ENCODE results near the gene TMEM233.

Gene TMEM233

DNA sequence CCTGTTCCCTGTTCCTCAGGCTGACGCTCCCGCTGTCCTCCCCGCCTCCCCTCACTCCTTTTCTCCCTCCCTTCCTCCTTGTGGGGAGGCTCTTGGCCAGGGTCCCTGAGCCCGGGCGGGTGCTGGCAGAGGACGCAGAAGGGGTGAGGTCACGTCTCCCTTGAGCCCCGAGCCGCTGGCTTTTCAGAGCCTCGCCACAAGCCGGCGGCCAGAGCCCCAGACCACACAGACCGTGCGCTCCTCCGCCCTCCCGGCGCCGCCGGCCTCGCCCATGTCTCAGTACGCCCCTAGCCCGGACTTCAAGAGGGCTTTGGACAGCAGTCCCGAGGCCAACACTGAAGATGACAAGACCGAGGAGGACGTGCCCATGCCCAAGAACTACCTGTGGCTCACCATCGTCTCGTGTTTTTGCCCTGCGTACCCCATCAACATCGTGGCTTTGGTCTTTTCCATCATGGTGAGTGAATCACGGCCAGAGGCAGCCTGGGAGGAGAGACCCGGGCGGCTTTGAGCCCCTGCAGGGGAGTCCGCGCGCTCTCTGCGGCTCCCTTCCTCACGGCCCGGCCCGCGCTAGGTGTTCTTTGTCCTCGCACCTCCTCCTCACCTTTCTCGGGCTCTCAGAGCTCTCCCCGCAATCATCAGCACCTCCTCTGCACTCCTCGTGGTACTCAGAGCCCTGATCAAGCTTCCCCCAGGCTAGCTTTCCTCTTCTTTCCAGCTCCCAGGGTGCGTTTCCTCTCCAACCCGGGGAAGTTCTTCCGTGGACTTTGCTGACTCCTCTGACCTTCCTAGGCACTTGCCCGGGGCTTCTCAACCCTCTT is at the start of gene TMEM233:
Gene TMEM233 (plus strand): TSS at position 197 of the 821 bp plus-strand sequence. CDS start 75 bp downstream, at position 272.
- DNase-seq, result no peak

GRCh38 chr12:119544765-119545625 is 48.6 kb upstream of the TMEM233 start:
- peak; percentile 76 for DNase-seq

- no peak for DNase-seq
Observed at GRCh38 chr12:119546340-119546739, 47.2 kb upstream of the TMEM233 start.

- no peak for DNase-seq
Observed at GRCh38 chr12:119547001-119547400, 46.6 kb upstream of the TMEM233 start.

DNA sequence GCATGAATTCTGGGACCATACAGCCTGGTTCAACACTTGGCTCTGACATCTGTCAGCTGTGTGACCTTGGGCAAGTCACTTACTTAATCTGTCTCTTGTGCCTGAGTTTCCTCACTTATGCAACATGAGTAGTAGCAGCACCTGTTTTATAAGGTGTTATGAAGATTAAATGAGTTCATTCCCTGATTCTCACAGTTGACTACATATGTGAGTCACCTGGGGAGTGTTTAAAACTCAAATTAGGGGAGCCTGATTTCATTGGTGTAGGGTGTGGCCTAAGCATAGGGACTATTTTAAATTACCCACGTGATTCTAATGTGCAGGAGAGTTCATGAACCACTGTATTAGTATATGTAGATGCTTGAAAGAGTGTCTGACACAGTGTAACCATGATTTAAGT is 36.7 kb upstream of the TMEM233 start:
- no peak for DNase-seq

- no peak for DNase-seq
Observed at GRCh38 chr12:119565404-119565803, 28.2 kb upstream of the TMEM233 start.

DNA sequence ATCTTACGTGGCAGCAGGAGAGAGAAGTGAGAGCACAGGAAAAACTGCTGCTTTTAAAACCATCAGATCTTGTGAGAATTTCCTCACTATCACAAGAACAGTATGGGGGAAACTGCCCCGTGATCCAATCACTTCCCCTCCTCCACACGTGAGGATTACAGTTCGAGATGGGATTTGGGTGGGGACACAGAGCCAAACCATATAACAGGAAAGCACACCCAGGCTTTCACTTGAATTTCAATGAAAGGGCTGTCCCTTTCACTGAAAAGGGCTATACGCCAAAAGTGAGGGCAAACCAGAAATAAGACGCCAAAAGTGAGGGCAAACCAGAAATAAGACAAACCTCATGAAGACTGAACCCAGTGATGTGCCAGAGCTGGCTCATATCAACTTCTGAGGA is 22.8 kb upstream of the TMEM233 start:
- DNase-seq, result no peak

- DNase-seq, result no peak
Observed at GRCh38 chr12:119573086-119573485, 20.5 kb upstream of the TMEM233 start.

GRCh38 chr12:119574255-119574654 is 19.3 kb upstream of the TMEM233 start:
- DNase-seq, result no peak

DNA sequence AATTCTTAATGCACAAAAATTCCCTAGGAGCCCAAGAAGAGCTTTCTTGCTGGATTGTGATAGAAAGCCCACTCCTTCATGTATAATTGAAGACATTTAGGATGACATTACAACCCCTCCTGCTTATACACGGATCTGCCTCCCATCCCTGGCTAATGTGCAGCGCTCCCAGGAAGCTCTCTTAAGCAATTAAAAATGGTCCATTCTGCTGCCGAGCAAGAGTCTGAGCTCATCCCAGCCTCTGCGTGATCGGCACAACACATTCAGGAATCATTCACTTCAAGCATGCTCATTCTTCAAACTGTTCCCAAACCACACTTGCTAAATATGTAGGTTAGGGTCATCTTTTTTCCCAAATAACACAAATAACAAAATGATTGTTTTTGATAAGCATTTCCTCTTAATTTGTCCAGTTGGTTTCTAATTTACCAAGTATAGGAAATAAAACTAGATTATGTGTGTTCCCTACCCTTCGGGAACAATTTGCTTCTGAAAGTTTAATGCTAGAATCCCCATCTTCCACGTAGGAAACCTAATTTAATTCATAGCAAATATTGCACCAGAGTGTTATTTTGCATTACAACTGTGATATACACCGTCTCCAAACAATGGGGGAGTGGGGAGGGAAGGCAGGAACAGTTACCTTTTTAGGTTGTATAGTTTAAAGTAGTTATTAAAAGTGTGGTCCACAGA is 17.3 kb upstream of the TMEM233 start:
- no peak for DNase-seq

DNA sequence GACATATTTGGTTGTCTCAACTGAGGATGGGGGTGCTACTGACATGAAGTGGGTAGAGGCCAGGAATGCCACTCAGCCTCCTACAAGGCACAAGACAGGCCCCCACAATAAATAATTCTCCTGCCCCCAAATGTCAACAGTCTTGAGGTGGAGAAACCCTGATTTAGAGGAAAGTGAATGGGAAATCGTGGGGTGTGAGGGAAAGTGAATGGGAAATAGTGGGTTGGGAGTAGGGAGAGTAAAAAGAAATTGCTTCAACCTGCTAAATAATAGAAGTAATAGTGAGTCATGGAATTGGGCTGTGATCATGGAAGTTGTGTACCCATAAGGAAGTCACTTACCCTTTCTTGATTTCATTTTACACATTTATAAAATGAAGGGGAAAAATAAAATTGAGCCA is 16.7 kb upstream of the TMEM233 start:
- no peak for DNase-seq

- DNase-seq, result peak; percentile 36
Observed at GRCh38 chr12:119578112-119578511, 15.5 kb upstream of the TMEM233 start.

- DNase-seq, result no peak
Observed at GRCh38 chr12:119589097-119589496, 4.5 kb upstream of the TMEM233 start.

- no peak for DNase-seq
Observed at GRCh38 chr12:119589634-119590033, 3.9 kb upstream of the TMEM233 start.

GRCh38 chr12:119592232-119592631 is 1.3 kb upstream of the TMEM233 start:
- DNase-seq, result no peak

GRCh38 chr12:119594399-119594730 is 791 bp downstream of the TMEM233 start:
- no peak for DNase-seq

- DNase-seq, result no peak
Observed at GRCh38 chr12:119594772-119595445, 1.3 kb downstream of the TMEM233 start.

GRCh38 chr12:119598159-119598558 is 4.6 kb downstream of the TMEM233 start:
- no peak for DNase-seq

- no peak for DNase-seq
Observed at GRCh38 chr12:119601877-119602733, 8.5 kb downstream of the TMEM233 start.

- no peak for DNase-seq
Observed at GRCh38 chr12:119602734-119603094, 9.1 kb downstream of the TMEM233 start.

- DNase-seq, result no peak
Observed at GRCh38 chr12:119603767-119604166, 10.2 kb downstream of the TMEM233 start.

- DNase-seq, result no peak
Observed at GRCh38 chr12:119609358-119609757, 15.8 kb downstream of the TMEM233 start.
